HG03108 (cell line): ENCODE results near the gene CABP2.

ENCODE experiments used
- ATAC-seq: cut with Tn5 transposase; IDR thresholded peaks from one replicate; pipeline ENCODE4 v1.9.1; 2021; ENCODE audit warnings: moderate library complexity; ENCODE audit not compliant: unreplicated experiment

CABP2 gene

GRCh38 chr11:67508486-67509121 is 14.6 kb downstream of the CABP2 start:
- ATAC-seq, result peak; percentile 26

GRCh38 chr11:67507864-67508485 is 15.3 kb downstream of the CABP2 start, which contains the start of gene CDK2AP2:
TSS of gene CDK2AP2 (minus strand) at chr11:67508162. CDS start at chr11:67508082, 80 bp downstream.
- peak; percentile 65 for ATAC-seq

- ATAC-seq, result no peak
Observed at GRCh38 chr11:67507242-67507863, 15.9 kb downstream of the CABP2 start.

- ATAC-seq, result no peak
Observed at GRCh38 chr11:67506426-67507051, 16.7 kb downstream of the CABP2 start.

- peak; percentile 20 for ATAC-seq
Observed at GRCh38 chr11:67505605-67506396, 17.4 kb downstream of the CABP2 start.

GRCh38 chr11:67504950-67505581 is 18.2 kb downstream of the CABP2 start, which contains the start of gene PITPNM1:
TSS of gene PITPNM1 (minus strand) at chr11:67505363. CDS start at chr11:67504180, 1,183 bp downstream.
- peak; percentile 18 for ATAC-seq

GRCh38 chr11:67504005-67504949 is 19.0 kb downstream of the CABP2 start:
- ATAC-seq, result no peak

- ATAC-seq, result no peak
Observed at GRCh38 chr11:67503119-67504004, 19.9 kb downstream of the CABP2 start.

- ATAC-seq, result no peak
Observed at GRCh38 chr11:67502328-67502979, 20.8 kb downstream of the CABP2 start.

GRCh38 chr11:67501854-67502253 is 21.4 kb downstream of the CABP2 start:
- no peak for ATAC-seq

- ATAC-seq, result no peak
Observed at GRCh38 chr11:67500831-67501715, 22.2 kb downstream of the CABP2 start.

GRCh38 chr11:67500484-67500821 is 22.8 kb downstream of the CABP2 start:
- ATAC-seq, result no peak

- no peak for ATAC-seq
Observed at GRCh38 chr11:67499808-67500483, 23.3 kb downstream of the CABP2 start.

- ATAC-seq, result no peak
Observed at GRCh38 chr11:67498544-67498972, 24.7 kb downstream of the CABP2 start.

GRCh38 chr11:67497656-67498291 is 25.5 kb downstream of the CABP2 start:
- ATAC-seq, result no peak

GRCh38 chr11:67496113-67496512 is 27.1 kb downstream of the CABP2 start:
- ATAC-seq, result no peak
